A673 (cell line): ENCODE measurements around the gene ARHGEF33. TPM values are rescaled to one million over a fixed set of nuclear protein-coding genes. Genes with fewer than 3 reads are reported as not detected.

Source experiments
- BruUV-seq: library from RNA; stranded (reverse); fragments of 400-500 nt; replicated peaks from 2 replicates; lab custom pipeline; 2021; lab: Mats Ljungman, UMichigan
- CTCF ChIA-PET: fragments of 300-600 bp; sonication (Branson Sonifier 250); formaldehyde crosslinking; loops from one replicate; lab custom pipeline; 2022; ENCODE audit warnings: antibody characterized with exemption; lab: Charles Lee
- POLR2A ChIA-PET: fragments of 300-600 bp; sonication (Branson Sonifier 250); formaldehyde crosslinking; loops from one replicate; lab custom pipeline; 2022; ENCODE audit warnings: antibody characterized with exemption; ENCODE audit not compliant: low non-redundant PET; lab: Charles Lee
- DNase-seq: peaks from one replicate; pipeline ENCODE4 v3.0.0-alpha.2; 2015; ENCODE audit warnings: low spot score
- H3K27ac ChIP-seq: fragments of 200-600 bp; sonication (generic); 2 replicates; pipeline ENCODE4 v1.5.1; 2016; ENCODE audit warnings: mixed run types, low read depth, mild to moderate bottlenecking, mixed read lengths, antibody characterized with exemption, low read length; ENCODE audit not compliant: poor library complexity, severe bottlenecking
- H3K27me3 ChIP-seq: fragments of 200-600 bp; sonication (generic); replicated peaks from 2 replicates; pipeline ENCODE4 v1.6.1; 2017; ENCODE audit warnings: mixed run types, low read depth, mild to moderate bottlenecking, mixed read lengths, antibody characterized with exemption, low read length; ENCODE audit not compliant: insufficient read depth, poor library complexity
- H3K36me3 ChIP-seq: fragments of 200-600 bp; sonication (generic); 2 replicates; pipeline ENCODE4 v1.6.1; 2016; ENCODE audit warnings: mixed run types, mild to moderate bottlenecking, mixed read lengths, antibody characterized with exemption, low read length; ENCODE audit not compliant: insufficient read depth, poor library complexity, severe bottlenecking
- H3K4me1 ChIP-seq: fragments of 200-600 bp; sonication (generic); 2 replicates; pipeline ENCODE4 v1.6.1; 2017; ENCODE audit warnings: mixed run types, mild to moderate bottlenecking, mixed read lengths, antibody characterized with exemption, low read length; ENCODE audit not compliant: insufficient read depth, poor library complexity, severe bottlenecking
- H3K4me3 ChIP-seq: fragments of 200-600 bp; sonication (generic); 2 replicates; pipeline ENCODE4 v1.5.1; 2016; ENCODE audit warnings: low read depth, mixed run types, mild to moderate bottlenecking, mixed read lengths, low read length; ENCODE audit not compliant: poor library complexity, severe bottlenecking
- H3K9me3 ChIP-seq: fragments of 200-600 bp; sonication (generic); 2 replicates; pipeline ENCODE4 v1.6.1; 2016; ENCODE audit warnings: mixed run types, low read depth, mild to moderate bottlenecking, mixed read lengths, antibody characterized with exemption, low read length; ENCODE audit not compliant: poor library complexity, severe bottlenecking
- EZH2 ChIP-seq: fragments of 200-600 bp; sonication (generic); IDR thresholded peaks from 2 replicates; pipeline ENCODE4 v1.6.1; 2017; ENCODE audit warnings: borderline replicate concordance, low read depth, mild to moderate bottlenecking, mixed read lengths, antibody characterized with exemption, low read length; ENCODE audit not compliant: poor library complexity, severe bottlenecking
- intact Hi-C: fragments of 100-400 bp; cut with micrococcal nuclease; formaldehyde crosslinking; loops from one replicate; pipeline ENCODE4 v1.10.0; 2022; ENCODE audit not compliant: unreplicated experiment
- total RNA-seq: library from RNA; stranded (reverse); gene quantifications from 2 replicates; pipeline ENCODE4 v1.2.3, GENCODE V29; 2021
- TF ChIP-seq, protein P1 (sequence below): fragments of 300-800, 200-600 bp; sonication (generic); conservative IDR thresholded peaks from 2 replicates; pipeline ENCODE4 v1.5.1; 2017; ENCODE audit warnings: low read depth, mild to moderate bottlenecking, antibody characterized with exemption, low read length, moderate library complexity, mixed read lengths

ARHGEF33 gene
- total RNA-seq, 1 experiment from 2014 or later, result 0.09 TPM

DNA sequence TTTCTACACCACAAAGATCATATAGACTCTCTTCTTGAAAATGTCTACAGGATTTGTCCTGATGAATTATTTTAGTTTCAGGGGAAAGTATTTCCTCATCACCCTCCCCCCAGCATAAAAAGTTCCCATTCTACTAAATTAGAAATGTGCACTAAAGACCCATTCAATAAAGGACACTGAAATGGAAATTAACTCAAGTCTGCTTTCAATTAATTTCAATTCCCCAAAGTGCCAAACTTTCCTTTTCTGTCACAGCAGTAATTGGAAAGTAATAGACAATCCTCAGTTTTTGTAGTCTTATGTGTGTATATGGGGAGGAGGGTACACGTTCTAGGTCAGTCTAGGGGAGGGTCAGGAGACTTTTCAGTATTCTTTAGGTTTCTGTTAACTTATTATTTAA lies 21.5 kb downstream of the ARHGEF33 start:
- Histone ChIP-seq H3K27me3 (no peaks in the 10 kb centered on the region), H3K9me3 (no peaks in the 10 kb centered on the region), H3K4me1 (no peaks in the 10 kb centered on the region), H3K36me3 (no peaks in the 10 kb centered on the region), H3K4me3 (no peak overlapping the region), H3K27ac (no peak overlapping the region)
- DNase-seq, result no peak
- no TSS peak for BruUV-seq
- TF ChIP-seq, protein P1, sequence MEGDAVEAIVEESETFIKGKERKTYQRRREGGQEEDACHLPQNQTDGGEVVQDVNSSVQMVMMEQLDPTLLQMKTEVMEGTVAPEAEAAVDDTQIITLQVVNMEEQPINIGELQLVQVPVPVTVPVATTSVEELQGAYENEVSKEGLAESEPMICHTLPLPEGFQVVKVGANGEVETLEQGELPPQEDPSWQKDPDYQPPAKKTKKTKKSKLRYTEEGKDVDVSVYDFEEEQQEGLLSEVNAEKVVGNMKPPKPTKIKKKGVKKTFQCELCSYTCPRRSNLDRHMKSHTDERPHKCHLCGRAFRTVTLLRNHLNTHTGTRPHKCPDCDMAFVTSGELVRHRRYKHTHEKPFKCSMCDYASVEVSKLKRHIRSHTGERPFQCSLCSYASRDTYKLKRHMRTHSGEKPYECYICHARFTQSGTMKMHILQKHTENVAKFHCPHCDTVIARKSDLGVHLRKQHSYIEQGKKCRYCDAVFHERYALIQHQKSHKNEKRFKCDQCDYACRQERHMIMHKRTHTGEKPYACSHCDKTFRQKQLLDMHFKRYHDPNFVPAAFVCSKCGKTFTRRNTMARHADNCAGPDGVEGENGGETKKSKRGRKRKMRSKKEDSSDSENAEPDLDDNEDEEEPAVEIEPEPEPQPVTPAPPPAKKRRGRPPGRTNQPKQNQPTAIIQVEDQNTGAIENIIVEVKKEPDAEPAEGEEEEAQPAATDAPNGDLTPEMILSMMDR, result no peak
- TF ChIP-seq EZH2, result no peak
- CTCF ChIA-PET, result no interaction called here
- intact Hi-C loops, result no loop called here
- POLR2A ChIA-PET, result no interaction called here

DNA sequence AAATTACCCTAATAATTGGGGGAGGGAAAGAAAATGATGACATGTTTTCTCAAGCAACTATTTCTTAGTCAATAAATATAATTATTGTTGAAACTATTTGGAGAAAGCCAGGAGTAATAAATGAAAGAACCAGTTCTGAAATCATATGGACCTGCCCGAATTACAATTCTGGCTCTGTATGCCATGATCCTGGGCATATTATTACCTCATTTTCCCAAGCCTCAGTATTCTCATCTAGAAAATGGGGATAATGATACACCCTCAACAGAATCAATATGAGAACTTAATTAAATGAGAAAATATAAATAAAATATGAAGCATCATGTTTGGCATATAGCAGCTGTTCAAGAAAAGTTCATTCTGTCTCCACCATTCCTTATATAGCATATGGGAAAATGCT lies 22.9 kb downstream of the ARHGEF33 start:
- TF ChIP-seq EZH2, result no peak
- TF ChIP-seq, protein P1, result no peak
- intact Hi-C loops, result no loop called here
- H3K9me3 ChIP-seq, result no peaks in the 10 kb centered on the region
- H3K4me3 ChIP-seq, result no peak overlapping the region
- DNase-seq, result no peak
- ChIA-PET POLR2A (no interaction called here), CTCF (interaction anchor here (0.6 kb wide), 1 partner anchor 186 kb away, joined by 5 read pairs; no protein-coding TSS in a partner anchor)
- H3K27me3 ChIP-seq, result no peaks in the 10 kb centered on the region
- BruUV-seq, result no TSS peak
- H3K36me3 ChIP-seq, result no peaks in the 10 kb centered on the region
- H3K4me1 ChIP-seq, result no peaks in the 10 kb centered on the region
- H3K27ac ChIP-seq, result no peak overlapping the region

DNA sequence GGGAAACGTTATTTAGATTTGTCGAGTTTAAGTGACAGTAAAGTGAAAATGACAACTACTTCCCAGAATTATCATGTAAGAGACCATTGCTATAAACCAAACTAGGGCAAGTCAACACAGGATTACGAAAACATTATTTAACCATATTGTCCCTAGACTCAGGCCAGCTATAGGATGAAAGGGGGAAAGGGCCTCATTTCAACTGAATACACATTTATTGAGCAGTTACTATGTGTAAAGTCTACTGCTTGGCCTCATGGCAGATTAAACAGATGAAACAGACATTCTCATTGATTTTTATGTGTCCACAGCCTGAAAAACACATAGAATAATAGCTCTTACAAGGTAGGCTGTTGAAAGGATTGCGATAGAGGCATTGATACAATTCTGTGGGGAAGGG lies 32.7 kb downstream of the ARHGEF33 start:
- ChIA-PET CTCF (no interaction called here), POLR2A (interaction anchor here (0.6 kb wide), 1 partner anchor 826 kb away, joined by 3 read pairs; no protein-coding TSS in a partner anchor)
- Histone ChIP-seq H3K36me3 (no peaks in the 10 kb centered on the region), H3K27ac (no peak overlapping the region), H3K4me3 (no peak overlapping the region), H3K27me3 (no peaks in the 10 kb centered on the region), H3K4me1 (no peaks in the 10 kb centered on the region), H3K9me3 (no peaks in the 10 kb centered on the region)
- no TSS peak for BruUV-seq
- no peak for TF ChIP-seq EZH2
- TF ChIP-seq, protein P1, result no peak
- no peak for DNase-seq
- intact Hi-C loops, result no loop called here
